Ishikawa (cell line): ENCODE measurements around the gene KRTAP9-9.

Source experiments
- CEBPB ChIP-seq: IDR thresholded peaks from 2 replicates; pipeline ENCODE4 v1.6.1; 2012
- CREB1 ChIP-seq: IDR thresholded peaks from 2 replicates; pipeline ENCODE4 v1.6.1; 2012; ENCODE audit warnings: low read depth
- EGR1 ChIP-seq: IDR thresholded peaks from 2 replicates; pipeline ENCODE4 v1.6.1; 2012
- EP300 ChIP-seq: IDR thresholded peaks from 2 replicates; pipeline ENCODE4 v1.6.1; 2012; ENCODE audit warnings: borderline replicate concordance
- FOXM1 ChIP-seq: IDR thresholded peaks from 2 replicates; pipeline ENCODE4 v1.6.1; 2012; ENCODE audit warnings: low read depth, borderline replicate concordance
- MAX ChIP-seq: IDR thresholded peaks from 2 replicates; pipeline ENCODE4 v1.6.1; 2012
- NFIC ChIP-seq: IDR thresholded peaks from 2 replicates; pipeline ENCODE4 v1.6.1; 2012
- RAD21 ChIP-seq: IDR thresholded peaks from 2 replicates; pipeline ENCODE4 v1.6.1; 2012; ENCODE audit warnings: low read depth
- REST ChIP-seq: IDR thresholded peaks from 2 replicates; pipeline ENCODE4 v1.6.1; 2012; ENCODE audit warnings: low read depth, mild to moderate bottlenecking
- TAF1 ChIP-seq: IDR thresholded peaks from 2 replicates; pipeline ENCODE4 v1.6.1; 2012; ENCODE audit warnings: low read depth, mild to moderate bottlenecking
- TCF12 ChIP-seq: IDR thresholded peaks from 2 replicates; pipeline ENCODE4 v1.6.1; 2012; ENCODE audit warnings: low read depth
- TEAD4 ChIP-seq: IDR thresholded peaks from 2 replicates; pipeline ENCODE4 v1.6.1; 2012
- USF1 ChIP-seq: IDR thresholded peaks from 2 replicates; pipeline ENCODE4 v1.6.1; 2012
- YY1 ChIP-seq: IDR thresholded peaks from 2 replicates; pipeline ENCODE4 v1.6.1; 2012; ENCODE audit warnings: low read depth
- ZBTB7A ChIP-seq: IDR thresholded peaks from 2 replicates; pipeline ENCODE4 v1.6.1; 2012; ENCODE audit warnings: low read depth

Gene KRTAP9-9

GRCh38 chr17:41302981-41303380, 47.8 kb downstream of the KRTAP9-9 start:
- TF ChIP-seq EGR1: no peak
- no peak for TF ChIP-seq RAD21
- TF ChIP-seq CEBPB: no peak
- TF ChIP-seq FOXM1: no peak
- TF ChIP-seq TAF1: no peak
- no peak for TF ChIP-seq TCF12
- TF ChIP-seq ZBTB7A: no peak
- no peak for TF ChIP-seq CREB1
- TF ChIP-seq EP300: no peak
- no peak for TF ChIP-seq USF1
- no peak for TF ChIP-seq MAX
- TF ChIP-seq YY1: no peak
- no peak for TF ChIP-seq REST
- no peak for TF ChIP-seq TEAD4
- TF ChIP-seq NFIC: no peak

- TF ChIP-seq RAD21: no peak
- TF ChIP-seq TCF12: no peak
- no peak for TF ChIP-seq TEAD4
- TF ChIP-seq USF1: no peak
- no peak for TF ChIP-seq EGR1
- TF ChIP-seq FOXM1: no peak
- TF ChIP-seq REST: no peak
- TF ChIP-seq MAX: no peak
- TF ChIP-seq CREB1: no peak
- TF ChIP-seq NFIC: no peak
- TF ChIP-seq EP300: no peak
- no peak for TF ChIP-seq ZBTB7A
- TF ChIP-seq CEBPB: no peak
- TF ChIP-seq TAF1: no peak
- no peak for TF ChIP-seq YY1
Measured at GRCh38 chr17:41304091-41304490, 48.9 kb downstream of the KRTAP9-9 start.
